Stimulated activated CD8-positive, alpha-beta memory T cell treated with anti-CD3 and anti-CD28 coated beads, Interleukin-2, amount 100 ng/mL, for 48 hours (primary cell): ENCODE results near the gene CIBAR2.

Source experiments
- DNase-seq, 2 donors: peaks; one replicate each; pipeline ENCODE4 v3.0.0-alpha.2; 2020; ENCODE audit warnings: low read depth in 2 of 2

CIBAR2 gene

GRCh38 chr16:85103114-85104079 lies 8.9 kb downstream of the CIBAR2 start:
- DNase-seq, result no peak

DNA sequence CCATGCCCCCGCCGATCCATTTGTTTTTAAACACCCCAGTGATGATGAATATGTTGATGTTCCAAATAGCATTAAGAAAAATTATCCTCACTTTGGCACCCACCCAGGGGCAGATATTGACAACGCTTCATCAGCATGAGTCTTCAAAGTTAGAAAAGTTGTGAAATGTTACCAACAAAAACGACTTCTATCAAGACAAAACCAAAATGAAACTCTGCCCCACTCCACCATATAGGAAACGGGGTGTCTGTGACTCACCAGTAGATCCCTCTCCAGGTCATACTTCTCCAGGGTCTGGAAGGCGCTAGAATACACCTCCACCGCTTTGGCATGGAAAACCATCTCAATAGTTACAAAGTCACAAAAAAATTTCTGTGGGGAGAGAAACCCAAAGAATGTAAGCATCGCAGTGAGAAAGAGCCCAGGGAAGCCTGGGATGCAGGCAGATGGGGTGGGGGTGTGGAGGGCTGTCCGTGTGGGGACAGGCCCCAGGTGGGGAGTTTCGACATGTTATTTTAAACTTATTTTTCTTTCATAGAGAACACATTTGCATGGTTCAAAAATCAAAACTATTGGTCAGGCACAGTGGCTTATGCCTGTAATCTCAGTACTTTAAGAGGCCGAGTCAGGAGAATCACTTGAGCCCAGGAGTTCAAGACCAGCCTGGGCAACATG lies 10.2 kb downstream of the CIBAR2 start:
- no peak for DNase-seq

DNA sequence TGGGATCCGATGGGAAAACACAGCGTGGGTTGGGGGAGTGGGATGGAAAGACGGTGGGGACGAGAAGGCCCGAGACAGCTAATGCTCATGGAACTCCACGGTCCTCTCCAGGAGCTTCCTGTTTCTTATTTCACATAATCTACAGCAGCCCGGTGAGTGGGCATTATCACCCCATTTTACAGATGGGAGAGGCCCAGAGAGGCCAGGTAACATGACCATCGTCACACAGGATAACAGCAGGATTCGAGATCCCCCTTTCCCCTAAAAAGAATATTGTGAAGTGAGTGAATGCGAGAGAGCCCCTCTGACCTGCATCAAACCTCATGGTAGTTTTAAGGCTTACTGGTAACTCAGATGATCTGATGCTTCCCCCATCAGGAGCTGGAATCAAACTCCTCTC lies 12.0 kb downstream of the CIBAR2 start:
- no peak for DNase-seq

DNA sequence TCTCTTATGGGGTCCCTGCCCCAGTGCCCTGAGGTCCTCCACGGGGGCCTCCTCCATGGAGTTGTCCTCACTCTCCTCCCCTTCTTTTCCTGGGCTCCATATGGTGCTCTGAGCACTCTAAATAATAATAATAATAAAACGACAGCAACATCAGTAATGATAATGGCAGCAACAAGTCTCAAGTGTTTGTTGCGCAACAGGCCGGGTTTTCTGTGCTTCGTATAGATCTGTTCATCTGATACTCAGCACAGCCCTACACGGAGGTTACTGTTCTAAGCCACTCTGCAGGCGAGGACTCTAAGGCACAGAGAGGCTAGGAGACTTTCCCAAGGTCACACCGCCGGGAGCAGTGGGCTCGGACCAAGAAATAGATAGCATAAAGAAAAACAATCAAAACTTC lies 13.7 kb downstream of the CIBAR2 start:
- no peak for DNase-seq

- no peak for DNase-seq
Measured at GRCh38 chr16:85096921-85097320, 15.4 kb downstream of the CIBAR2 start.

- DNase-seq, result no peak
Measured at GRCh38 chr16:85094812-85095211, 17.5 kb downstream of the CIBAR2 start.

- no peak for DNase-seq
Measured at GRCh38 chr16:85094176-85094805, 18.0 kb downstream of the CIBAR2 start.

DNA sequence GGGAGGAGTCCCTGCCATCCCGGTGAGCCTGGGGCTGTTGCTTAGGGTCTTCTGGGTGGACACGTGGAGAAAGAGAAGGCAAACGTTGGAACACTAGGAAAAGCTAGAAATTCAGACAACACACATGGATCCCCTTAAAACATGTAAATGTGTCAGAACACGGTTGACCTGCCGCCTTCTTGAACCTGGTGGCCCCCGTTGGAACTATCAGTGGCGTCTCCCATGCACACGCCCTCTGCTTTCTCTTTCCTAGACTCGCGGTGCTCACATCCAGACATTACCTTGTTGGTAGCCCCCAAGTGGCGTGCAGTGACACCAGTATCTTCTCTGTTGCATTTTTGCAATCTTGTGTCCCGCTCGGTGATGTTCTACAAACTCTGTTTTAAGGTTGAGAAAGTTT lies 18.6 kb downstream of the CIBAR2 start:
- no peak for DNase-seq

GRCh38 chr16:85092851-85093250 lies 19.4 kb downstream of the CIBAR2 start:
- DNase-seq, result no peak

DNA sequence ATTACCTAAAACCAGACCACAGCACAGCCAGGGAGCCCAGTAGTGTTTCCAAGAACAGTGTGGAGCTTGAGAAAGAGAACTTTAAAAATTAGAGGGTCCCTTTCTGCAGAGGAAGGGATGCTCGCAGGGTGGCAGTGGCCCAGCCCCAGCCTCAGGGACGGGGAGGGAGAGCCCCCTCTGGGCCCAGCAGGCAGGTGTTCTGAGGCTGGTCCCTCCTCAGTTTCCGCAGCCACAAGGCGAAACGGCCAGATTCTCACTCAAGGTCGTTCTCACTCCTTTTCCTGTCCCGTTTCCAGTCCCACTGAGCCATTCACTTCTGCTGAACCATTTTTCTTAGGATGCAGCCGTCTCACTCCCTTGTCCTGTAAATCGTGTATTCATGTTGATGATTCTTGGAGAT lies 20.0 kb downstream of the CIBAR2 start:
- DNase-seq, result no peak

DNA sequence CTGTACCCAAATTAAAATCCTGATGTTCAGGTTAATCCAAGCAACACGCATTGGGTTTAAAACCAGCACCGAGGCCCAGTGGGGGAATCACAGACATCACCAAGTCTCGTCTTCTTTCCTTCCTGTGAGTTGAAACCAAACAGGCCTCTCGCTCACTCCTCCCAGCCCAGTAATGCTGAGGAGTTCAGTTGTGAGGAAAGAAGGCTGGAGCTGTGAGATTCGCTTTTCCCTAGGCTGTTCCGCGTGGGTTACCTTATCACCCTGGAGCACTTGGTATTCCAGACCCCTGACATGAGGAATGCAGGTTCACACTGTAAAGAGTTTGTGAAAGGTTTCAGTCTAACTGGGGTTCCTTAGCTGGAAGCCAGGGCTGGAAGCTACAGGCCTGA lies 20.8 kb downstream of the CIBAR2 start:
- DNase-seq, result no peak

DNA sequence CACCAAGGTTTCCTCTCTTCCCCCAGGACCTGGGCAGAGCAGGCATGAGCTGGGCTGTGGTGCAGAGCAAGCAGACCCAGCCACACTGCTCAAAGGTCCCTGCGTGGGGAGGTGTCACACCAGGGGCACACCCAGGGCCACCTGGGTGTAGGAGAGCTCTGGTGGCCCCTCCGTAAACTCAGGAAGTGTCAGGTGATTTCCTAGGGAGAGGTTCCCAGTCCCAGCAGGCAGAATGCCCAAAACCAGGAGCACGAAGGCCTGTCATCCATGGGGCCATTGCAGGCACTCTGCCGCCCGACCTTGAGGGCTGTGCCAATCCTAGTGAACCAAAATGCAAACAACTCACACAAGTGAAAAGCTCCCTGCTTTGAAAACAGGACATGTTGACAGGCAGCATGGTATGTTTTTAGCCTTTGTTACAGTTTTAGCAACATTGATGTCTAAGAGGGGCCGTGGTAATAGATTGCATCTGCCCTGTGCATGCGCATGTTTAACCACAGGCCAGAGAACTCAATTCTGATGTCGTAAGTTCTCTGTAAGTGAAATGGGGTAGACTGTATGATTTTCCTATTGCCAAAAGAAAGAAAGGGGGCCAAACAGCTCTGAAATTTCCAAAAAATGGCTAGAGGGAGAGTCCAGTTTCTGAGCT lies 21.3 kb downstream of the CIBAR2 start:
- no peak for DNase-seq

DNA sequence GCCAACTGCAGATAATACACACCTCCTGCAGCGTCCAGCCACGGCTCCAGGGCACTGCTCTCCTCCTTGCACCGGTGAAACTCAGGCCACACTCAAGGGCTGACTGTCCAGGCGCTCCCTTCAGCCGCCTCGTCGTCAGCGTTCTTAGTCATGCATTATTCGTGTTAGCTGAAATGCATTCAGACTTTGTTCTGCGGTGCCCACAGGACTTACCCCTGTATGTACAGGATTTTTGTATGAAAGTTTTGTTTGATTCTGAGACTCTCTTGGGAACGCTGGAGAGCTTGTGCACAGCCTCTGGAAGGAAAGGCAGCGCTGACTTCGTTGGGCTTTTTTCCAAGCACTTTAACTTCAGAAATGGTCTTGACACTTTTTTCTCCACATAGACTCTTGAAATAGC lies 22.1 kb downstream of the CIBAR2 start:
- no peak for DNase-seq

GRCh38 chr16:85089525-85089924 lies 22.7 kb downstream of the CIBAR2 start:
- DNase-seq, result no peak

DNA sequence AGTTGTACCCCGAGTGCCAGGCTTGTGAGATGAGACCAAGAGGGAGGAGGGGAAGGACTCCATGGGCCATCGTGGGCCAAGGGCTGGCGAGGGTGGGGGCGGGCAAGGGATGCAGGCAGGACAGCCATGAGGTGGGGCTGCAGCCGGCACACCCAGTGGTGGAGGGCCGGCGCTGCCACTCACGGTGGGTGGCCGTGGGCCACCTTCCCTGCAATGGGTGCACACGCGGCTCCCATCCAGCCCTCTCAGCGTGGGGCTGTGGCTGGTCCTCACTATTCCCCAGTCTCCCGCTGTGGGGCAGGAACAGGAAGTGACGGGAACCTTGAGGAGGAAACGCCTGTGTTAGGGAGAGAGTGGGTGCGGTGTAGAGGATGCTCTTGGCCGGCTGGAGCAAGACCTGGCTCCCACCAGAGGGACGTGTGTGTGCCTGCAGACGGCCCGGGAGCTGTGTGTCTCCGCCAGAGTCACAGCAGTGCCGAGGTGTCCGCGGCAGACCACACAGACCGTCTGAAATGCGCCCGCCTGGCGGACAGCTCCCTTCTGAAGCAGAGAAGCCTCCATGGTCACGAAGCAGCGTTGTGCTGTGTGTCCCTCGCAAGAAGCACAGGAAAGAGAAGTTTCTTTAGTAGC lies 23.6 kb downstream of the CIBAR2 start:
- DNase-seq, result no peak

DNA sequence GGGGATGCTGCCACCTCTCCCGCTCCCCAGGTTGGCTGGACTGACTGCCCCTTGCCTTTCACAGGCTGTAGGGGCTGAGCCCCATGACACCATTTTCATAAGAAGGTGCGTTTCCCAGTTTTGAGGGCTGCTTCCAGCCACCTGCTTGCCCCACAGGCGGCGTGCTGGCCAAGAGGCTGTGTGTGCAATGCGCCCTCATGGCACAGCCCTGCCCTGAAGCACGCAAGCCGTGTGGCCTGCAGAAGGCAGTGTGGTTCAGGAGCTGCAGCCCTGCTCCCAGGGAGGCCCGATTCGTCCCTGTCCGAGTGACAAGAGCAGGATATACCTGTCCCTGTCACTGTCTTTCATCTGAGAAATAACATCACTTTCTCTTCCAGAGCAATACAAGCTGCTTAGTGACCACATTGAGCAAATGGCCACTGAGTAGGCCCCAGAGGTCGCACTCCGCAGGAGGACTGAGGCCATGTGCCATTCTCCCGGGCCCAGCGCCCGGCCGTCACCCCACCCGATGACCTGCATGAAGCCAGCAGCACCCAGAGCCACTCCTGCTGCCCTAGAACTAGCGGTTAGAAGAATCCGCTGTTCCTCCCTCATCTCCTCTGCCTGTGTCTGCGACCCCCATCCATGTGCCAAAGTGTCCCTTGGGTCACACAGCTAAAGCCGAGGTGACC lies 24.2 kb downstream of the CIBAR2 start:
- DNase-seq, result no peak

GRCh38 chr16:85086347-85087291 lies 25.7 kb downstream of the CIBAR2 start:
- DNase-seq, result peak; percentile 51 to 66

DNA sequence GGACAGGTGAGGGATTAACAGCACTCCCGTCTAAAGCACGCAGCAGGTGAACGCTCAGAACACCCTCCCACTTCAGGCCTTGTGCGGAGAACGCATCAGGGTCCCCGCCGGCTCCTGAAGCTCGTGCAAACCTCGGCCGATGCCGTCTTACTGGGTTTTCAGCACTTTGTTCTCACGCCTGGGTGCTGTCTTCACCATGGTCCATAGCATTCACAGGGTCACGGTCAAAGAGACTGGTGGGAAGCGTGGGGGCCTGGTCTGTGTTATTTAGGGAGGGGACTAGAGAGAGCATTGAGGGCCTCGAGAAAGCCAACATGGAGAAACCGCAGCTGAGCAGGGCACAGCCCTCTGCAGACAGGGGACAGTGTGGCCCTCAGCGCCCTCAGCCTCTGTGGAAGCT lies 26.6 kb downstream of the CIBAR2 start:
- DNase-seq, result no peak

DNA sequence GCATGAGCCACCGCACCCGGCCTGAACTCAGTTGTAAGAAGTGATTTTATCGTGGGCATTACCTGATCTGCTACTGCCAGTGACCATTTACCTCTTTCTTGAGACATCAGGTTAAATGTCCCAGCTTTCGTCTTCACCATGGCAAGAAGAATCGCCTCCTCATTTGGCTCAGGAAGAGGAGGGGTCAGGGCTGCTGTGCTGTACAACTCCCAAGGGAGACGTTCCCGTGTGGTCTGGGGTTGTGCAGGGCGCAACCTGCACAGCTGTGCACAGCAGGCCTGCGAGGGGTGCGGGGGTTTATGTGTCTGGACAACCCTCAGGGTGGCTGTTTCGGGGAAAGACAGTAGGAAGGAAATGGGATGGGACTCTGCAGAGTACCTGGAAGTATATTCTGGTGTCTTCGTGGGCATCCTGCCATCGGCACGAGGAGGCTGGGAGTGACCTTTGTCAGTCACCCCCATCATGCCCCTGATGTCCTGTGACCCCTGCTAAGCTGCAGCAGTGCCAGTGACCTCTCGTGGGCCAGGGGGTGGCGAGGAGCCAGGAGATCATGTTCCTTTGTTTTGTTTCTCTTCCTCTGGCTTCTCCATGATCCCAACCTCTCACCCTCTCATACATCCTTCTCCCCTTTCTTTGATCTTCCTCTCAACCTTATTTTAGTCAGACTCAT lies 27.3 kb downstream of the CIBAR2 start:
- no peak for DNase-seq
